Stimulated activated naive B cell treated with anti-CD40 and anti-IgM and Interleukin-4, amounts not matched to agents 10 μg/mL and 1 μg/mL and 100 μg/mL, for 72 hours (primary cell): ENCODE data around the gene DUSP9.
A peak's percentile ranks its signal among the peaks of the same experiment; 100 is the strongest.

Experiments used
- ATAC-seq, 2 donors: fragments of 150-1000 bp; cut with Tn5 transposase; replicated peaks; 2 replicates each; pipeline ENCODE4 v1.10.0; 2021; ENCODE audit warnings: moderate library complexity in 1 of 2
- DNase-seq: peaks from one replicate; pipeline ENCODE4 v3.0.0; 2021
- H3K27ac Mint-ChIP-seq: one replicate; pipeline ENCODE4 v1.8.0; 2022; ENCODE audit warnings: mild to moderate bottlenecking, mixed read lengths
- H3K27me3 Mint-ChIP-seq, 2 donors: one replicate each; pipeline ENCODE4 v1.8.0; 2022; ENCODE audit warnings: mixed read lengths in 2 of 2
- H3K36me3 Mint-ChIP-seq, 2 donors: one replicate each; pipeline ENCODE4 v1.8.0; 2022; ENCODE audit warnings: mixed read lengths in 2 of 2, mild to moderate bottlenecking in 1 of 2
- H3K4me1 Mint-ChIP-seq, 2 donors: one replicate each; pipeline ENCODE4 v1.8.0; 2022; ENCODE audit warnings: mixed read lengths in 2 of 2, mild to moderate bottlenecking in 1 of 2
- H3K4me3 Mint-ChIP-seq, 2 donors: one replicate each; pipeline ENCODE4 v1.8.0; 2022; ENCODE audit warnings: mild to moderate bottlenecking in 2 of 2, mixed read lengths in 2 of 2, moderate library complexity in 1 of 2
- H3K9me3 Mint-ChIP-seq, 2 donors: one replicate each; pipeline ENCODE4 v1.8.0; 2022; ENCODE audit warnings: mixed read lengths in 2 of 2, mild to moderate bottlenecking in 1 of 2

The DUSP9 gene

DNA sequence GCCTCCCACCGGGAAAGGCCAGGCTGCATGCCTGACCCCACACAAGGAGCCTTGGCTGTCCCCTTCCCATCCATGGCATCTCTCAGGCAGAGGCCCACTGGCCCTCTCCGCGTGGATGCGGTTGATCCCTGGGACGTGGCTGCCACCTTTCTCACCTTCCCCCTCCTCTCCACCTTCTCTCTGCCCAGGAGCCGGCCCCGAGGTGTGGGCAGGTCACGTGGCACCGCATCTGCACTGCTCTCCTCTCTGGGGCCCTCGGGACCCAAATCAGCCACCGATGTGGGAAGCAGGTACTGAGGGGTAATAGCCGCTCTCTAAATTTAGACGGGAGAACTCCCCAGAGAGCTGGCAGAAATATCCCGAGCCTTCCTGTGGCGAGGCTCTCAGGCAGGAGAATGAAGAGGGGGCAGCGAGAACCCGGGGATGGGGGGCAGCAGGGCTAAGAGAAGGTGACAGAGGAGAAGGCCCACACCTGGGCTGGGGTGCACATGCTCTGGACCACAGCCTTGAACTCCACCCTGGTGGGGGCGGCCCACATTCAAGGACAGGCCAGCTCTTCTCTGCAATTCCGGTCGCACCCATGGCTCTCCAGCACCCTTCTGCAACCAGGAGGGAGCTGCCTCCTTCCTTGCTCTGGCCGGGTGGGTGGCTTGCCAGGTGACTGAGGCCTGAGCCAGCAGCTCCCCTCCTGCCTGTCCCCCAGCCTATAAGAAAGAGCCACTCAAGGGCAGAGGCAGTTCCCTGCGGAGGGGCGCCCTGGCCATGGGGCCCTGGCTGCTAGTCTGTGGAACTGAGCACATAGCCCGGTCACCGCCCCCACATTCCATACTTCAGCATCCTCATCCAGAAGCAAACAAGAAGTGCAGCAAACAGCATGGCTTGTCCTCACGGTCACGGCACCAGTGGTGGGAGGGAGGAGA lies 9.6 kb upstream of the DUSP9 start:
- Mint-ChIP-seq H3K4me1 (peaks cover 3 to 13% of the 10 kb centered on the region in 2 donors), H3K27me3 (peaks cover 10 to 36% of the 10 kb centered on the region in 2 donors), H3K36me3 (no peaks in the 10 kb centered on the region), H3K9me3 (no peaks in the 10 kb centered on the region), H3K4me3 (no peak overlapping the region), H3K27ac (no peak overlapping the region)
- ATAC-seq (no peak), DNase-seq (no peak)

DNA sequence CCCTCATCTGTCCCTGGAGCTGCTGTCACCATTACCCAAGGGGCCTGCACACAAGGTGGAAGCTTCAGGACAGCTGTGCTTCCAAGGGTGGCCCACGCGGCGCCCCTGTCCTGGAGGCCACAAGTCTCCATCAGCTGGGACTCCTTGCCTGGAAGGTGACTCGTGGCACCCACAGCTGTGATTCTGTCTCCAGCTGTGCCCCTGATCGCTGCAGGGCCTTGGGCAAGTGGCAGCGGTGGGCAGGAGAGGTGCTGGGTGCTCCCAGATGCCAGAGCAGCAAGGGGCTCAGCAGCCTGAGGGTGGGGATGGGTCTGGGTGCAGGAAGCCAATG lies 9.0 kb upstream of the DUSP9 start:
- Mint-ChIP-seq H3K36me3 (no peaks in the 10 kb centered on the region), H3K9me3 (no peaks in the 10 kb centered on the region), H3K27ac (no peak overlapping the region), H3K4me1 (peaks cover 8 to 19% of the 10 kb centered on the region in 2 donors), H3K4me3 (no peak overlapping the region), H3K27me3 (peaks cover 15 to 42% of the 10 kb centered on the region in 2 donors)
- DNase-seq: no peak
- no peak for ATAC-seq

DNA sequence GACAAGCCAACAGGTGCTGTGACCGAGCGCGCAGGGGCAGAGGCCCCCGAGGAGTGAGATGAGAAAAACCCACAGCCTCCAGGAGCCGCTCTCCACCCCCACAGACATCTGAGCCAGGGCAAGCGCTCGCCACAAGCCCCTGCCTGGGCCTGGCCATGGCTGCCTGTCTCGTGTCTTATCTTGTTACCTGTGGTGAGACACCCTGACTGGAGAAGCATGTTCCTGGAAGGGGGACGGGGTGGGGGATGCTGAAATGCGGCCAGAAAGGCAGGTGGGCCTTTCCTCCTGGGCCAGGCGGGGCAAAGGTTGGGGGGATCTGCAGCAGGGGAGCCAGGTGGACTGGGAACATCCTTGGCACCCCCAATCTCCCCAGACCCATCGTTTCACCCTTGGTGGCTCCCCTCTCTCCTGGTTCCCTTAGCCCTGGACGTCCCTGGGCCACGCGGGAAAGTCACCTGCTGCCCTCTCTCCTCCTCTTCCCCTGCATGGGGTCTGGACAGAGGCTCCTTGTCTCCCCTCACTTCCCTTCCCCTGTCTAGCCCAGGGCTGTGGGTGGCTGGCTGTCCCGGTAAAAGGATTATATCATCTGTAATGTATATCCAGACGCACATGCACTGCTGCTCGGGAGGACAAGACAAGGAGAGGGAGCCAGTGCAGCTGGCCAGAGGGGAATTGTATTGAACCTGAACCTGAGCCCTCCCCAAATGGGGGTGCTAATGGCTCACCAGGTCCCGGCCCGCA lies 8.4 kb upstream of the DUSP9 start:
- no peak for DNase-seq
- H3K4me1 Mint-ChIP-seq: peaks cover 12 to 25% of the 10 kb centered on the region in 2 donors
- peaks cover 21 to 48% of the 10 kb centered on the region in 2 donors for H3K27me3 Mint-ChIP-seq
- ATAC-seq: no peak
- H3K9me3 Mint-ChIP-seq: no peaks in the 10 kb centered on the region
- no peak overlapping the region for H3K27ac Mint-ChIP-seq
- H3K4me3 Mint-ChIP-seq: no peak overlapping the region
- no peaks in the 10 kb centered on the region for H3K36me3 Mint-ChIP-seq

DNA sequence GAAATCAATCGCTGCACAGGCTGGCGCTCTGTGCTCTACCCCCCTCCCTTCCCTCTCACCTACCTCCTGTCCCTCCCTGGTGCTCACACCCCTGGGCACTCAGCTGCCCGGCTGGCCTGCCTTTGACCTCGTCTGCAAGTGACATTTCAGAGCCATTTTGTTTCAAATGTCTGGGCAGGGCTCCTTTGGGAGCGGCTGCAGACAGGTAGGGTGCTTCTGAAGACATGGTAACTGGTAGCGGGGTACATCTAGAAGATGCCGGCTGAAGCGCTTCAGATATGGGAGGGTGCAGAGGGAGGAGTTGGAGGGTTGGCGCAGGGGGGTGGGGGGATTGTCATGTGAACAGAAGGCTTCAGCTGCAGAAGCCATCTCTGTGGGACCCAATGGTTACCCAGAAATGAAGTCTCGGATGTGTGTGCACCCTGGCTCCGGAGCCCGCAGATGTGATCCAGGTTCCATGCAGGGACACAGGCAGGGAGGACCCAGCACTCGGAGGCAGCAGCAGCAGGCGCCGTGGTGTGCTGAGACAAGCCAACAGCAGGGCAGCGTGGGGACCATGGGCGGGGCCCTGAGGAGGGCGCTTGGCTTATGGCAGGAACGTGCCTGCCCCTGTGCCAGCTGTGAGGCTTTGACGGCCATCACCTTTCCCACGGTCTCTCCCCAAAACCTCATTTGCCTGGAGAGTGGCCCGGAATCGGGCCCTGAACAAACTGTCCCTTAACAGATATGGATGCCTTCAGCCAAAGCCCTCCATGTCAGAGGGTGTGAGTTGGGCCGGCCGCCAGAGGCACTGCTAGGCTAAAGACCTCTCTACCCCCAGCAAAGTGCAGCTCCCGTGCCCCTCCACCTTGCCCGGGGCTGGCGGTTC lies 7.6 kb upstream of the DUSP9 start:
- DNase-seq (no peak), ATAC-seq (no peak)
- Mint-ChIP-seq H3K4me1 (peaks cover 12 to 29% of the 10 kb centered on the region in 2 donors), H3K4me3 (no peak overlapping the region), H3K27ac (no peak overlapping the region), H3K27me3 (peaks cover 22 to 47% of the 10 kb centered on the region in 2 donors), H3K36me3 (no peaks in the 10 kb centered on the region), H3K9me3 (no peaks in the 10 kb centered on the region)

DNA sequence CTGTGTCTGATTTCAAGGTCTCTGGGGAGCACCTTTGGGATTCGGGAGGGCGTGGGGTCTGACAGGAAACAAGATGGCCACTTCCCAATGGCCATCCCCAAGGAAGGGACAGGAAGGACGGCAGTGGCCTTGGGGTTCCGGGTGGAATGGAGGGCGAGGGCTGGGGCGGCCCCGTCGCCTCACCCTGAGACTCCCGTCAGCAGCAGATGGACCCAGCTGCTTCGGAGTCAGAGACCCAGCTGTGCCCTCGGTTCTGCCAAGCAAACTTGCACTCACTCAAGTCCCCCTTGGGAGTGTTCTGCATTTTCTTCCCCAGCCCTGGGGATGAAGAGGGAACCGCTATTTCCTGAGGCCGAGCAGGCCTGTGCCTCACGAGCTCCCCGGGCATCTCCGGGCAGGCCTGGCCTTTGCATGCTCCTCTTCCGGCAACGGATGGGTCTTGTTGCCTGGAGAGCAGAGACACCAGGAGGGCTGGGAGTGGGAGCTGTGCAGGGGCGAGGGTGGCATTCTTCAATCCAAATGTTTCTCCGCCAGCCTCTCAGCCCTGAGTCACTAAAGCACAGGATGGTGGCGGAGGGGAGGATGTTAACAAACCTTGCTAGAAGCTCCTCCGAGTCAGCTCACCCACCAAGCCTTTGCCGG lies 6.8 kb upstream of the DUSP9 start:
- ATAC-seq: no peak
- no peak for DNase-seq
- Mint-ChIP-seq H3K27ac (no peak overlapping the region), H3K4me3 (no peak overlapping the region), H3K36me3 (no peaks in the 10 kb centered on the region), H3K4me1 (peaks cover 12 to 29% of the 10 kb centered on the region in 2 donors), H3K9me3 (no peaks in the 10 kb centered on the region), H3K27me3 (peaks cover 29 to 47% of the 10 kb centered on the region in 2 donors)

DNA sequence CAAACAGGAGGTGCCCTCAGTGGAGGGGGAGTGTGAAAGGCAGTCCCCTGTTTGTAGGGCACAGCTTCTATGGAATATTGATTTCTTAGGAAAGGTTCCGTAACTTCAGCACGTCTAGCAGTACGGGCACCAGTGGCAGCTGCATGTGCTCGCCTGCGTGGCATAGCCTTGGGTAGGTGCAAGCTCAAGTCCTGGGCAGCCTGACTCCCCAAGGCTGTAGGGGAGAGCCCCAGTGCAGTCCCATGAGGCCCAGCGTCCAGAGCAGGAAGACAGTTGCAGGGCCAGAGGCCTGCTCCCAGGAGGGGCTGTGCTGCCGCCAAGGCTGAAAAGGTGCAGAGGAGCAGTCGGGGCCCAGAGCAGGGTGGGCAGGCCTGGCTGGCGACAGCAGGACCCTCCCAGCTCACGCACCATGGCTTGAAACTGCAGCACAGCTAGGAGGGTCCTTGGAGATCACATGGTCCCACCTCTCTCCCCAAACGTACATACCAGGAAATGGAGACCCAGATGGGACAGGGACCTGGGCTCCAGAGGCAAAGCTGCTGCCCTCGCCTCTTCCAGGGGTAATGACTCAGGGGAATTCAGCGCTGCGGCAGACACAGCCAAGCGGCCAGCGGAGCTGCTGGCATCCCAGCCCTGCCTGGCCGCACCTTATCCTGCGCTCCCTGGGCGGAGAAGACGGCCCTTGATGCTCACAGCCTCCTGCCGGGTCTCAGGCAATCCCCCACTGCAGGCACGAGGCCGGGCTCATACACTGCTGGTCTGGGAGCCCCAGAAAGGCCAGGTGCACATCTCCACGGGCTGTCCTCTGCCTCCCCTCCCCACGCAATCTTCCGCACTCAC lies 6.0 kb upstream of the DUSP9 start:
- no peak overlapping the region for H3K27ac Mint-ChIP-seq
- H3K4me3 Mint-ChIP-seq: peak overlapping the region in 1 of 2 donors; percentile 25
- DNase-seq: no peak

DNA sequence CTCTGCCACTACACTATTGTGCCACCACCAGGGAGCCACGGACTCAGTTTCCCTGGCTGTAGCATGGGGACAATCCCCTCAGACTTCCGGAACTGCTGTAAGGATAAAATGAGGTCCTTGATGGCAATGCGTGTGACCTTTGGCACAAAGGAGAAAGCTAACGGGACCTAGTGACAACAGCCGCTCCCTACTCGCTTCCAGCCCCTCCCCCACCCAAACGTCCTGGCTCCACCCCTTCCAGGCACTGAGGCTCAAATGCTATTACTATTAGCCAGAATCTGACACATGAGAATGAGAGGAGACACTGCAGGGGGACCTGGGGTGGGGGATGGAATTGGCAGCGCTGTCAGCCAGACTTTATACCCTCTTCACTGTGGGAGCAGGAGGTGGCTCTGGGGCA lies 5.4 kb upstream of the DUSP9 start:
- ATAC-seq: peak in 1 of 2 donors; percentile 9
- Mint-ChIP-seq H3K27ac (no peak overlapping the region), H3K27me3 (peaks cover 36 to 49% of the 10 kb centered on the region in 2 donors), H3K36me3 (no peaks in the 10 kb centered on the region), H3K9me3 (no peaks in the 10 kb centered on the region), H3K4me1 (peaks cover 12 to 29% of the 10 kb centered on the region in 2 donors), H3K4me3 (peak overlapping the region in 1 of 2 donors; percentile 35)
- DNase-seq: no peak

More for the DNA sequence above, 6.0 kb upstream of the DUSP9 start:
- H3K9me3 Mint-ChIP-seq: no peaks in the 10 kb centered on the region
- peaks cover 12 to 29% of the 10 kb centered on the region in 2 donors for H3K4me1 Mint-ChIP-seq
- H3K27me3 Mint-ChIP-seq: peaks cover 30 to 45% of the 10 kb centered on the region in 2 donors
- ATAC-seq: no peak
- no peaks in the 10 kb centered on the region for H3K36me3 Mint-ChIP-seq

DNA sequence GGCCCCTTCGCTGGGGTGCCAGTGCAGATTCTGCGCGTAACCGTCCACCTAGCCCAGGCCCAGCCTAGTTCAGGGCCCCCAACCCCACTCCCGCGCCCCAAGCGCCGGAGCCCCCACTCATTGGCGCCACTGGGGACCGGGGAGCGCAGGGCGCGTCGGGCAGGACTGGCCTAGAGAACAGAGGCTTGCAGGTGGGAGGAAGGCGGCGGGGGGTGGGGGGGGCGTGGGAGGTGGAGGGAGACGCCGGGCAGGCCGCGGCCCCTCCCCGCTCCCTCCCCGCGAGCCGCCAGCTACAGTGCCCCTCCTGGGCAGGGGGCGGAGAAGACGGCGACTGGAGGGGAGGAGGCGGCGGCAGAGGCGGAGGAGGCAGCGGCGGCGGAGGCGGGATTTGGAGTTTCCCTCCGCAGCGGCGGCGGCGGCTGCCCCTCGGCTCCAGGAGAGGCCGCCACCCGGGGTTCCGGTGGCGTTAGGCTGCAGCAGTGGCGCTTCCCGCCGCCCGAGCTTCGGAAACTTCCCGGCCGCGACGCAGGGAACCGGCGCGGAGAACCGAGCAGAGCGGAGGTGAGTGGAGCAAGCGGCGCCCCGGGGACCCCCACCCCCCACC lies 4.8 kb upstream of the DUSP9 start:
- Mint-ChIP-seq H3K27me3 (peaks cover 36 to 49% of the 10 kb centered on the region in 2 donors), H3K9me3 (no peaks in the 10 kb centered on the region), H3K36me3 (no peaks in the 10 kb centered on the region), H3K4me3 (peak overlapping the region in 1 of 2 donors; percentile 81), H3K4me1 (peaks cover 12 to 29% of the 10 kb centered on the region in 2 donors), H3K27ac (no peak overlapping the region)
- ATAC-seq (peak in 1 of 2 donors; percentile 31), DNase-seq (no peak)

DNA sequence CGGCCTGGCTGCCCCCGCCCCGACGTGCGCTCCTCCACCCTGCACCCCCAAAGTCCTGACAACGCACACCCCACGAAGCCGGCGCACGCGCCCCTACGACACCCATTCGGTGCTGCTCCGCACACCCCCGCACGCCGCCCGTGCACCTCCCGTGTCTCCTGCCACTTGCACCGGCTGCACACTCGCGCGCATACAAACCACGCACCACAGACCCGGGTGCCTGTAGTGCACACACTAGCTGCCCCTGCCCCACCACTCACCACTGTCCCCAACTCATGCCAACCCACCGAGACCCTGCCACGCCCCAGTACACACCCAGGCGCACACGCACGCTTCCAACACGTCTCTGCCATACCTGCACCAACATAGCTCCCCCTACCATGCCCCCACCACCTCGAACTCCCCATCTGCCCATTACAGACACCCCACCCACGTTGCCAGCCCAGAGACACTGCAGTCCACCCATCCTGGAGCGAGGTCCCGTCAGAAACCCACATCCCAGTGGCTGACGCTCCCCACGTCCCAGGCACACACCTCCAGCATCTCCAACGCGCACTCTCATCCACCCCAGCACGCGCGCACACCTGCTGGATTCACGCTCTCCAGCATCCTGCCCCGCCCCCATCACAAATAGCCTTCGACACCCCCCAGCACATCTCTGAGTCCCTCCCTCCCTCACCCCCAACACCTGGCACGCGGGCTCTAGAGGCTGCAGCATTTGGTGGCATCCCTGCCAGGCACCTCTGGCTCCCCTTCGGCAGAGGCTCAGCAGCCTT lies 4.2 kb upstream of the DUSP9 start:
- H3K9me3 Mint-ChIP-seq: no peaks in the 10 kb centered on the region
- no peaks in the 10 kb centered on the region for H3K36me3 Mint-ChIP-seq
- peak overlapping the region; percentile 53 for H3K27ac Mint-ChIP-seq
- DNase-seq (no peak), ATAC-seq (no peak)
- peaks cover 36 to 49% of the 10 kb centered on the region in 2 donors for H3K27me3 Mint-ChIP-seq
- peak overlapping the region; percentile 78 to 81 for H3K4me3 Mint-ChIP-seq
- peaks cover 12 to 29% of the 10 kb centered on the region in 2 donors for H3K4me1 Mint-ChIP-seq

DNA sequence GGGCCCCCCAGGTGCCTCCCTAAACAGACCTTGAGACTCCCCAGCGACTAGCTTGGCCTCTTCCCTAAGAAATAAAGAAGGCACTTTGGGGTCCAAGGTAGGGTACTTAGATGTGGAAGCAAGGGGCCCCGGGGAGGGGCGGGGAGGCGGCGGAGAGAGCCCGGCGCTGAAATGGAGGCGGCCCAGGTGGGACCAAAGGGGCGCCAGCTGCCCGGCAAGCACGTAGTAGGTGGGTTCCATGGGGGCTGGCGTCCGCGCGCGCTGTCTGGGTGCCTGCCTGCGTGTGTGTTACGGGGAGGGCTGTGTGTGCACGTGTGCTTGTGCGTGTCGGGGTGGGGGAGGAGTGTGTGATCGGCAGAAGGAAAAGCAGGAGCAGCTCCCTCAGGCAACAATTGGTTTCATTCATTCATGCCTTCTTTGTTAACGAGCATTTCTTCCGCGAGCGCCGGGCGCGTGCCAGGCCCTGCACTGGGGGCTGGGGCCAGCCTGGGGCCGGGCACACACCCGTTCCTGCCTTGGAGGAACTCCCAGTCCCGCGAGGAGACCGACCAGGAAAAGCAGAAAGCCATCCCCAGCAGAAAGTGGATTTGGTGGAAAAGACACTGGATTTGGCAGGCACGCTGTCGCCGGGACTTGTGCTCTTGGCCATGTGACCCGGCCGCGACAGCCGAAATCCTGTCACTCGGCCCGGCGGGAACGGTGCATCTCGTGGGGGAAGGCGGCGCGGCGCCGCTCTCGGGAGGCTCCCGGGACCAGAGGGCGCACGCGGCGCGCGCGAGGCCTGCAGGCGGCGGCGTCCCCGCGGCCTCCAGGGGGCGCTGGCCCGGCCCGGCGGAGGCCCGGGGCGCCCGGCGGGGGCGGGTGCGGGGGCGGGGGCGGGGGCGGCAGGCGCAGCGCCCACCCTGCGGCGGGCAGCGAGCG lies 3.3 kb upstream of the DUSP9 start:
- Mint-ChIP-seq H3K9me3 (no peaks in the 10 kb centered on the region), H3K27ac (no peak overlapping the region), H3K4me1 (peaks cover 12 to 29% of the 10 kb centered on the region in 2 donors), H3K36me3 (no peaks in the 10 kb centered on the region), H3K4me3 (peak overlapping the region in 1 of 2 donors; percentile 78), H3K27me3 (peaks cover 36 to 47% of the 10 kb centered on the region in 2 donors)
- ATAC-seq (peak; percentile 33 to 51), DNase-seq (no peak)

DNA sequence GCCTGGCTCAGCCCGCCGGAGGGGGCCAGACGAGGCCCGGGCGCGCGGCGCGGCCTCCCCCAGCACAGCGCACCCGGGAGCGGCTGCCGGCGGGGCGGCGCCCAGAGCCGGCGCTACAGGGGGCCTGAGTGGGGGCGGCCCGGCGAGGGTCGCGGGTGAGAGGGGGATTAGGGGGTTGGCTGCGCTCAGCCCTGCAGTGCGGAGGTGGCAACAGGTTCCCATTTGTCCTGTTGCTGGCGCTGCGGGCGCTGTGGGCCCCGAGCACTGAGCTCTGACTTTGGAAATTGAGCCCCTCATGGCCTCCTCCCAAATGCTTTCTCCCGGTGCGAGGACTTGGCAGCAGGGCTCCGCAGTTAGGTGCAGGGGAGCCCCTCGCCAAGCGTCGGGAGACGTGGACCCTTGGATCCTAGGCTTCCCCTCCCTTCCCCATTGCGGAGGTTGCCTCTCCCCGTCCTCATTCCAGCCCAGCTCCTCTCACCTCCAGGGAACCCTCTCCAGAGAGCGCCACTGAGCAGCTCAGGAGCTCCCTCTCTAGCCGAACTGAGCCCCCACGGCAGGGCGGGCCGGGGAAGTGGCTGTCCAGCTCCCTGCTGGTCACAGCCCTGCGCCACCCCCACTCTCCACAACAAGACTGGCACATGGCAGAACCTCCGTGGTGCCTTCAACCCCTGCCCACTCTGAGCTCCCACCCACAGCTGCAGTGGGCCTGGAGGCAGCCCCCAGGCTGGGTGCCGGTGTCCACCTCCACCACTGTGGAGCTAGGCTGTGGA lies 2.5 kb upstream of the DUSP9 start:
- H3K4me3 Mint-ChIP-seq: peak overlapping the region; percentile 10 to 19
- no peak overlapping the region for H3K27ac Mint-ChIP-seq
- ATAC-seq (peak; percentile 20 to 32), DNase-seq (no peak)
- H3K27me3 Mint-ChIP-seq: peaks cover 36 to 40% of the 10 kb centered on the region in 2 donors
- peaks cover 12 to 29% of the 10 kb centered on the region in 2 donors for H3K4me1 Mint-ChIP-seq
- no peaks in the 10 kb centered on the region for H3K9me3 Mint-ChIP-seq
- H3K36me3 Mint-ChIP-seq: no peaks in the 10 kb centered on the region
